ENCODE data around the gene MAP2K4. TPM values are rescaled to one million over a fixed set of nuclear protein-coding genes. Genes with fewer than 3 reads are reported as not detected.

Gene MAP2K4
- total and polyA plus RNA-seq, 2 of the 13 experiments (the other 11 are each of a cell fraction or from before 2014, with no cell fraction given): 21.5 to 35.6 TPM

GRCh38 chr17:12178644-12179330 lies 158.1 kb downstream of the MAP2K4 start:
- Histone ChIP-seq H3K36me3 (replicated peaks in 1 of 2; ENCODE audit: control insufficient read depth in 1 of 2, insufficient read depth in 2 of 2, low read length in 2 of 2) (no peaks in the 10 kb centered on the region), H3K9me3 (ENCODE audit: low read length) (no peaks in the 10 kb centered on the region), H3K4me2 (ENCODE audit: low read depth, low read length) (no peak overlapping the region), H3K9ac (ENCODE audit: insufficient read depth, low read depth, low read length) (no peak overlapping the region), H3K79me2 (ENCODE audit: insufficient read depth, low read length) (no peaks in the 10 kb centered on the region), H4K20me1 (ENCODE audit: insufficient read depth, low read length) (no peaks in the 10 kb centered on the region), H3K4me1 (ENCODE audit: insufficient read depth, low read length) (no peaks in the 10 kb centered on the region), H3K27me3 (ENCODE audit: control insufficient read depth in 1 of 2, insufficient read depth in 2 of 2, low read length in 2 of 2) (no peaks in the 10 kb centered on the region; a peak in 1 of 5 replicates), H3K4me3 (replicated peaks in 1 of 3; ENCODE audit: insufficient read depth in 1 of 3, low read depth in 2 of 3, low read length in 3 of 3) (no peak overlapping the region), H2AFZ (ENCODE audit: low read length) (no peak overlapping the region), H3K27ac (ENCODE audit: extremely low read length, insufficient read depth, low read length) (no peak overlapping the region)
- TF ChIP-seq MAFF (IDR thresholded peaks at IDR 0.05; ENCODE audit: low read depth, low read length): peak; percentile 45
- no peak for TF ChIP-seq ZMAT3 (CRISPR knock-in tag; conservative IDR thresholded peaks at IDR 0.05)
- TF ChIP-seq ZNF562 (CRISPR knock-in tag; IDR thresholded peaks at IDR 0.05; ENCODE audit: borderline replicate concordance): no peak
- TF ChIP-seq PLSCR1 (CRISPR knock-in tag; IDR thresholded peaks at IDR 0.05; ENCODE audit: borderline replicate concordance): no peak
- no peak for TF ChIP-seq RFXANK (CRISPR knock-in tag; IDR thresholded peaks at IDR 0.05)
- peak; percentile 70 to 71 for TF ChIP-seq MAFK (conservative IDR thresholded peaks at IDR 0.05 in 1 of 2, IDR thresholded peaks at IDR 0.05 in 1 of 2; ENCODE audit: low read length in 2 of 2)
- no peak for TF ChIP-seq ZBTB7B (CRISPR knock-in tag; IDR thresholded peaks at IDR 0.05)
- no peak for FAIRE-seq
- 39% methylated on average over 13 of the region's 13 CpGs for WGBS (ENCODE audit: low lambda C conversion rate)
- no peak for DNase-seq (ENCODE audit: low spot score)
- intact Hi-C loops (cut with micrococcal nuclease; ENCODE audit: unreplicated experiment): no loop called here
- BruUV-seq (replicated peaks): no TSS peak
- ATAC-seq: no peak
- in situ Hi-C loops (cut with HindIII; ENCODE audit: extremely low pct_ligation_motif_present, low pct_unique_long_range_greater_than_20kb): no loop called here
- ChIA-PET CTCF (ENCODE audit: low intra/inter-chr PET ratio, low total read pairs) (no interaction called here), POLR2A (no interaction called here)
